Myocyte (in vitro differentiated cells): ENCODE measurements around the gene ABHD16B. TPM values are rescaled to one million over a fixed set of nuclear protein-coding genes. Genes with fewer than 3 reads are reported as not detected.
"Not testable (repeated sequence)": the region's sequence is repeated elsewhere in the genome, so short reads cannot be mapped to it uniquely, and the experiment has no call there.

Experiments
- DNase-seq: peaks from one replicate; pipeline ENCODE4 v3.0.0-alpha.2; 2012; ENCODE audit warnings: low read depth
- total RNA-seq: library from RNA; depleted of rRNA; stranded (reverse); fragments of >200 nt; gene quantifications from 2 replicates; pipeline ENCODE4 v1.2.3, GENCODE V29; 2014

The ABHD16B gene
- total RNA-seq, 1 donor from 2014 or later = not detected

DNA sequence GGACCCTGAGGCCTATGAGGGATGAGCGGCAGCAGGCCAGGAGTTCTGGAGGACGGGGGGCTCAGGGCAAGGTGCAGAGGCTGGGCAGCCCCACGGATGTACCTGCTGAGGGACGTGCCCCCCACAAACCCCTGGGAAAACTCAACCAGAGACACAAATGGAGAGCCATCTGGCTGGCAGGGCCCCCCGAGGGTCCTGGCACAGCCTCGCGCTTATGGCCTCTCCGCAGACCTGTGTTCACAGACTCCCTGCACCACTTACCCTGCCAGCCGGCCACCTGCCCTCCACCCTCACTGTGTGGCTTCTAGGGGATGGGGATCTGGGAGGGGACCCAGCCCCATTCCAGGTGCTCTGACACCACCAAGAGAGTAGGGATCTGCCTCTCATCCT lies 26.8 kb upstream of the ABHD16B start:
- DNase-seq = no peak

DNA sequence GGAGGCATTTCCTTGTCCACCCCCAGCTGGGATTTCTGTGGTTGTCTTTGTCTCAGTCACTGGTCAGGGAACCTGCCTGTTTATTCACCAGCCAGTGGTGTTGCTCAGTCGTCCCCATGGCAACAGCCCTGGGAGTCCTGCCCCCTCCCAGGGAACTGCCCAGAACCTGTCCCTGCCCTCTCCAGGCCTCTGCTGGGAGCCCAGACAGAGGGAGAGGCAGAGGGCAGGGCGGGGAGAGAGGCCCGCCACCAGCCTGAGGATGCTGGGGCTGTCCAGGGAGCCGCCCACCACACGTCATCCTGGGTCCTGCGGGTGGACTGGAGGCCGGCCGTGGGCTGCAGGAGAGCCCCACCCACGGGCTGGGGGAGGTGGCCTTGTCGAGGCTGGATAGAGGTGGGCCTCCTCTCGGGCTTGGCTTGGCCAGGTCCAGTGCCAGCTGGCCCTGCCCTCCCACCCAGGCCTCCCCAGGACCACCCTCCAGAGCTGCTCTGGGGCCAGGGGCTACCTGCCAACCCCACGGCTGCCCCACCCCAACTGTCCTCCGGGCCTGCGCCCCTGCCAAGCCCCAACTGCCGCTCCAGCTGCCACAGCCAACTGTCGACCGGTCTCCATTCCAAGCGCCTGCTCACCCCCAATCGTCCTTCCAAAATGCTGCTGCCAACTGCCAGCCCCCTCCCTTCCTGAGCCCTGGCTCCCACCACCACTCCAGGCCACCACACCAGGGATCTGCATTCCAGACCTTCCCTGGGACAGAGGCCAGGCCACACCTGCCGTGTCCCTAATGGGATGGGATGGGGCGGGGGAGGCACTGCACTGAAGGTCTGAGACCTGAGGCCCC lies 26.1 kb upstream of the ABHD16B start:
- DNase-seq = peak; percentile 100

GRCh38 chr20:63836458-63837344 lies 24.6 kb upstream of the ABHD16B start:
- DNase-seq = peak; percentile 93

DNA sequence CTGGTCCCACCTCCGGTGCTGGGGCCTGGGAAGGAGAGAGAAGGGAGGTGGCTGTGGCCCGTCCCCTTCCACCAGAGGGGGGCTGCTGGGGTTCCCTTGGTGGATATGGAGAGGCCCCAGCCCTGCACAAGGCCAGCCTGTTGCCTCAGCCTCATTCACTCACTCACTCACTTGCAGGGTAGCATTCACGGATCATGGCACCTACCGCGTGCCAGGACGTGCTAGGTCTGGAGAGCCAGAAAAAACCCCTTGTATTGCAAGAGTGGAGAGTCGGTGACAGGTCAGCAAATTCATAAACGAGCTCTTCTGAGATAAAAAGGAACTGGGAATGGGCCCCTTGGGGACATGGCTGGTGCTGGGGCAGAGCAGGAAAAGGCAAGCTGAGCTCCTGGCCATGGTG lies 23.8 kb upstream of the ABHD16B start:
- DNase-seq = no peak

DNA sequence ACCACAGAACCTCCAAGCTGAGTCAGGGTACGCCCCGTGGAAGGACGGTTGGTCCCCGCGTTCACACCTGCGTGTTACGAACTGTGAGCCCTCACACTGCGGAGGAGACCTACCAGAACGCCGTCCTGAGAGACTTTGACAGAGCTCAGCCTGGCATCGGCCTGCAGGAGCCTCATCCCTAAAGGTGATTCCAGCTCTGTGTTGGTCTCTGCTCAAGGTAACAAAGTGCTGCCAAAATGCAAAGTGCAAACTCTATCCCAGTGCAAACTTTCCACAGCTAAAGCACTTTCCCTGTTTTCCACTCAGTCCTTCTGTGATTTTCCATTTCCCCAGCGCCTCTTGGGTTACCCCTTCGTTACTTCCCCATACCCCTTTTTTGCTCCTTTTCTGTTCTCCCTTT lies 21.7 kb upstream of the ABHD16B start:
- no peak for DNase-seq

GRCh38 chr20:63840405-63840828 lies 20.9 kb upstream of the ABHD16B start:
- DNase-seq = no peak

DNA sequence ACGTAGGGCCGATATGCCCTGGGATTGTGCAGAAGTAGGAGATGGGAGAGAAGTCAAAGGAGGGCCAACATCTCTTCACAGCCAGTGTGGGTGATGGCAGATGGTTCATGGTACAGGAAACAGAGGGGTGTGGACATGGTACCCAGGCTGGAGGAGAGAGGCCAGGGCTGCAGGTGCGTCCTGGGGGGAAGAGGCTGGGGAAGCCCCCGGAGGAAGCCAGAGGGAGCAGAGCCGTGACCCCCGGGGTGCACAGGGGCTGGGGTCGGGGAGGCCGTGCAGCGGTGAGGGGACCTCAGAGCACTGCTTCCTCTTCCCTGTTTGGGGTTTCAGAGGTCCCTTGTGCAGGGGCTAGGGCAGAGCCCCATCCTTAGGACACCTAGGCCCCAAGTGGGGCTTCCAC lies 19.0 kb upstream of the ABHD16B start:
- no peak for DNase-seq

DNA sequence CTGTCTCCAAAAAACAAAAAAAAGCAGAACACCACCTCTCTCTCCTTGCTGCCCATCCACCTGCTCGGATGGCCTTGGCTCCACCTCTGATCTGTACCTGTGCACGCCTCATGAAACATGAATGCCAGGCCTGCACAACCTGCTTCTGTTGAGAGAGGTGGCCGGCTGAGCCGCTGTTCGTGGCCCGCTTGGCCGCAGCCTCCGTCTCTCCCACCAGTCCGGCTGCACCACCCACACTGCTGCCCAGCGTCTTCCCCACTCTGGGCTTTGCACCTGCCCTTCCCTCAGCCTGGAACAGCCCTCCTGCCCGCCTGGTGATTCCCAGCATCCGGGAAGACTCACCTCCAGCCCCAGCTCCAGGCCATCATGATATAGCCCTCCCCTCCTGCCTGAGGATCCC lies 18.1 kb upstream of the ABHD16B start:
- no peak for DNase-seq

GRCh38 chr20:63843778-63844177 lies 17.5 kb upstream of the ABHD16B start:
- no peak for DNase-seq

GRCh38 chr20:63844511-63844991 lies 16.7 kb upstream of the ABHD16B start:
- no peak for DNase-seq

DNA sequence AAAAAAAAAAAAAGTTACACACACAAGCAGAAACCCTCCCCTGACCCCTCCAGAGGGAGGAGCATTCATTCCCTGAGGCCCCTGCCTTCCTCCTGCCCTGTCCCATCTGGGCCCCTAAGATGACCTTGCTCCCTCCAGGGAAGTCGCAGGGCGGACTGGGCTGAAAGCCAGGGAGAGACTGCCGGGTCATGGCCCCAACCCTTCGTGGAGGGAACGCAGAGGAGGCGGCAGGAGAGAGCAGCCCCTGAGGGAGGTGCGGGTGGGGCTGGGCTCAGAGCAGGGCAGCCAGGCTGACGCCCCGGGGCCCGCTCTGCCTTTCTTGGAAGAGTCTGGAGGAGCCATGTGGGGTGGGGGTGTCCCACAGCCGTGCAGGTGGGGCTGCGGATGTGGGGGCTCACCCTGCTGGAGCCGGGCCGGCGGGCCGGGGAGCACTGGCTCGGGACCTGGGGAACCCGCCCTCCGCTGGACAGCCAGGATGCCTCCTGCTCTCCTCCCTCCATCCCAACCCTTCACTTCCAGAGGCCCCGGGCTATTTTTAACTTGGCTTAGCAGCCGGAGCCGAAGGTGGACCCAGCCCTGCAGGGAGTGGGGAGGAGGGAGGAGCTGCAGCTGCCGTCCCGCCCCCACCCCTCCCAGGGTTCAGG lies 15.0 kb upstream of the ABHD16B start:
- DNase-seq = peak; percentile 87

GRCh38 chr20:63846888-63847236 lies 14.4 kb upstream of the ABHD16B start:
- no peak for DNase-seq

DNA sequence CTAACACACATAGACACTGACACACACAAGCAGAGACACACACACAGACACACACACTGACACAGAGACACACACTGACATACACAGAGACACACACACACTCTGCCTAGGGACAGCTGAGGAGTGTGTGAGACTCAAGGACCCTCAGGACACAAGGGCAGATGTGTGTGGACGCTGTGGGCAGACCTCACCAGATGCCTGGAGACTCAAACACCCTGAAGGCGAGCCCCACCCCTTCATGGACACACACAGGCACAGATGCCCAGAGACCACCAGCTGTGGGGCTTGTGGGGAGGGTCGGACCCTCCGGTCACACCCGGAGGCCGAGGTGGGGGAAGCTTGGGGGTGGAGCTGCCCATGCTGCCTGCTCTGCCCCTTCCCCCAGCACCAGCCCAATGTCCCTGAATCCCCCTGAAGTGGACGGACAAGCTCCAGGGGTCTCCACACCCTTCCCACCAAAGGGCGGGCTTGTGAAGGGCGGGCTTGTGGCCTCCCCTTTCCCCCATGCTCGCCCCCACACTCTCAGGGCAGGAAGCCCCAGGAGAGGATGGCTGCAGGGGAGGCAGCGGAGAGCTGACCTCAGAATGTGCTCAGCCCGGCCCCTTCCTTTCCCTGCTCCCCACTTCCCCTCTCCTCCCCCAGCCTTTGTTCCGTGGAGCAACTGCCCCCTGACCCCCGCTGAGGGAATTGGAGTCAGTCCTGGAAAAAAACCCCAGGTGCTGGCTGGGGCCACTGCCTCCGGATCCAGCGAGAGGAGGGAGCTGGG lies 13.9 kb upstream of the ABHD16B start:
- DNase-seq = peak; percentile 59

DNA sequence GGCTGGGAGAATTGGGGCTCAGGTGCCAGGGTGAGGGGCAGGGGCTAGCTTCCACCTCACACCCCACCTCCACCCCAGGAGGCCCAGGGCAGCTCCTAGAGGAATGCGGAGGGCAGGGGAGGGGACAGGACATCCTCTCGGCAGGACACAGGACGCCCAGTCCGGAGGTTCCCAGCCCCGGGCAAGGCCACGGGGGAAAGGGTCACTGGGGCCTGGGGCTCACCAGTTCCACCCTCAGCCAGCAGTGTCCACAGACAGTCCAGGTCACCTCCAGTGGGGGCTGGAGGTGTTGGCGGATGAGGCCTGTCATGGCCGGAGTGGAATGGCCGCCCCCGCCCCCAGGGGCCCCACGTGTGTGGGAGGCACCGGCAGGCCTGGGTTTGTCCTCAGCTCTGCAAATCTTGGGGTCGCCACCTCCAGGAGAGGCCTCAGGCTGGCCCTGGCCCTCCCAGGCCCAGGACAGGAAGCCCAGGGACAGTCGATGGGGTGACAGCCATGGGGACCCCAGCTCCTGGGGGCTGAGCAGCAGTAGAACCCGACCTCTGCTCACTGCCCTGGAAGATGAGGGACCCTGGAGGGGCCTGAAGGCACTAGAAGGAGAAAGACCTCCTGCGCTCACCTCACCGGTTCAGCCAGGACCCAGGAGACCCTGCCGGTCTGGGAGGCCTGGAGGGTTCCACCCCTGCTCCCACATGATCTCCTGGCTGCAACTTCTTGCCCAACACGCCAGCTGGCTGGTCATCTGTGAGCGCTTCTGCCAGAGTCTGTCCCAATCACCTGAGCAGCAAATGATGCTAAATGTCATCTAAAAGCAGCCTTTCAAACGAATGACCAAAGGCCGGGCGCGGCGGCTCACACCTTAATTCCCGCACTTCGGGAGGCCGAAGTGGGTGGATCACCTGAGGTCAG lies 13.0 kb upstream of the ABHD16B start:
- DNase-seq = no peak

GRCh38 chr20:63850689-63851547 lies 10.4 kb upstream of the ABHD16B start:
- DNase-seq = no peak

- DNase-seq = not testable (repeated sequence)
These were observed 9.8 kb upstream of the ABHD16B start for GRCh38 chr20:63851548-63851943.

DNA sequence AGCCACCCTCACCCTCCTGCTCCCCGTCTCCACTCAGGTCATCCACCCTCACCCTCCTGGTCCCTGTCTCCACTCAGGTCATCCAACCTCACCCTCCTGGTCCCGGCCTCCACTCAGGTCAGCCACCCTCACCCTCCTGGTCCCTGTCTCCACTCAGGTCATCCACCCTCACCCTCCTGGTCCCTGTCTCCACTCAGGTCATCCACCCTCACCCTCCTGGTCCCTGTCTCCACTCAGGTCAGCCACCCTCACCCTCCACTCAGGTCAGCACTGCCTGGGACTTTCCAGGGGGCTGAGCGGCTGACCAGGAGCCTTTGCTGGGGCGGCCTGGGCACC lies 7.6 kb upstream of the ABHD16B start:
- not testable (repeated sequence) for DNase-seq

GRCh38 chr20:63854069-63854765 lies 7.1 kb upstream of the ABHD16B start:
- peak; percentile 48 for DNase-seq
